Neural cell (in vitro differentiated cells): ENCODE data around the gene SH3TC1. TPM values are rescaled to one million over a fixed set of nuclear protein-coding genes. Genes with fewer than 3 reads are reported as not detected.

Source experiments
- H2AFZ ChIP-seq: fragments of 200-600, 300-800 bp; sonication (generic), shearing (Covaris generic); 2 replicates; pipeline ENCODE4 v1.6.0; 2014; ENCODE audit warnings: low read depth, mild to moderate bottlenecking, antibody characterized with exemption, low read length, moderate library complexity
- H3F3A ChIP-seq: fragments of 200-600 bp; shearing (Covaris generic); 2 replicates; pipeline ENCODE4 v1.6.1; 2016; ENCODE audit warnings: mild to moderate bottlenecking, moderate library complexity, mixed read lengths, antibody characterized with exemption, low read length; ENCODE audit not compliant: insufficient read depth, poor library complexity, severe bottlenecking
- H3K27ac ChIP-seq: fragments of 200-600, 300-800 bp; sonication (generic), shearing (Covaris generic); 2 replicates; pipeline ENCODE4 v1.5.1; 2014; ENCODE audit warnings: mild to moderate bottlenecking, low read length, moderate library complexity
- H3K27me3 ChIP-seq: fragments of 300-800, 200-600 bp; sonication (generic), shearing (Covaris generic); 2 replicates; pipeline ENCODE4 v1.6.0; 2014; ENCODE audit warnings: mild to moderate bottlenecking, low read depth, low read length, moderate library complexity; ENCODE audit not compliant: insufficient read depth
- H3K36me3 ChIP-seq: fragments of 300-800, 200-600 bp; sonication (generic), shearing (Covaris generic); 2 replicates; pipeline ENCODE4 v1.5.1; 2014; ENCODE audit warnings: mild to moderate bottlenecking, antibody characterized with exemption, low read length, moderate library complexity; ENCODE audit not compliant: insufficient read depth
- H3K4me2 ChIP-seq: fragments of 300-800, 200-600 bp; sonication (generic), shearing (Covaris generic); 2 replicates; pipeline ENCODE4 v1.6.0; 2014; ENCODE audit warnings: mild to moderate bottlenecking, low read length
- H3K4me3 ChIP-seq: fragments of 300-800, 200-600 bp; sonication (generic), shearing (Covaris generic); 2 replicates; pipeline ENCODE4 v1.5.1; 2014; ENCODE audit warnings: mild to moderate bottlenecking, low read length, moderate library complexity
- H3K79me2 ChIP-seq: fragments of 200-600 bp; shearing (Covaris generic); replicated peaks from 2 replicates; pipeline ENCODE4 v1.6.0; 2014; ENCODE audit warnings: mild to moderate bottlenecking, low read length, moderate library complexity; ENCODE audit not compliant: insufficient read depth
- H3K9ac ChIP-seq: fragments of 300-800, 200-600 bp; sonication (generic), shearing (Covaris generic); 2 replicates; pipeline ENCODE4 v1.6.1; 2016; ENCODE audit warnings: mild to moderate bottlenecking, low read length, mixed read lengths
- H3K9me2 ChIP-seq: fragments of 200-600 bp; shearing (Covaris generic); 2 replicates; pipeline ENCODE4 v1.6.1; 2016; ENCODE audit warnings: mild to moderate bottlenecking, low read length, mixed read lengths; ENCODE audit not compliant: insufficient read depth
- H3K9me3 ChIP-seq: fragments of 200-600, 300-800 bp; sonication (generic), shearing (Covaris generic); 2 replicates; pipeline ENCODE4 v1.6.1; 2016; ENCODE audit warnings: mild to moderate bottlenecking, mixed run types, low read length, moderate library complexity, mixed read lengths
- H4K20me1 ChIP-seq: fragments of 200-600 bp; shearing (Covaris generic); 2 replicates; pipeline ENCODE4 v1.6.1; 2016; ENCODE audit warnings: mild to moderate bottlenecking, mixed run types; ENCODE audit not compliant: insufficient read depth
- EP300 ChIP-seq: fragments of 450-650 bp; conservative IDR thresholded peaks from 2 replicates; pipeline ENCODE4 v1.6.1; 2014; ENCODE audit warnings: antibody characterized with exemption, mild to moderate bottlenecking, moderate library complexity; ENCODE audit not compliant: poor library complexity, severe bottlenecking
- EZH2 ChIP-seq: fragments of 200-600, 300-800 bp; shearing (Covaris generic), sonication (generic); IDR thresholded peaks from 2 replicates; pipeline ENCODE4 v1.6.1; 2014; ENCODE audit warnings: antibody characterized with exemption, low read length, borderline replicate concordance, mild to moderate bottlenecking; ENCODE audit not compliant: insufficient read depth, poor library complexity, severe bottlenecking
- MXI1 ChIP-seq: fragments of 450-650 bp; conservative IDR thresholded peaks from 2 replicates; pipeline ENCODE4 v1.6.1; 2014; ENCODE audit warnings: antibody characterized with exemption, mild to moderate bottlenecking; ENCODE audit not compliant: poor library complexity, severe bottlenecking
- POLR2AphosphoS5 ChIP-seq: IDR thresholded peaks from 2 replicates; pipeline ENCODE4 v1.6.1; 2012
- RAD21 ChIP-seq: fragments of 450-650 bp; conservative IDR thresholded peaks from 2 replicates; pipeline ENCODE4 v1.6.1; 2014; ENCODE audit warnings: antibody characterized with exemption, mild to moderate bottlenecking, moderate library complexity
- REST ChIP-seq: IDR thresholded peaks from 2 replicates; pipeline ENCODE4 v1.6.1; 2012; ENCODE audit warnings: borderline replicate concordance
- SMC3 ChIP-seq: fragments of 450-650 bp; conservative IDR thresholded peaks from 2 replicates; pipeline ENCODE4 v1.6.1; 2014; ENCODE audit warnings: antibody characterized with exemption, mild to moderate bottlenecking, moderate library complexity; ENCODE audit not compliant: poor library complexity
- TAF1 ChIP-seq: IDR thresholded peaks from 2 replicates; pipeline ENCODE4 v1.6.1; 2012; ENCODE audit warnings: low read depth
- polyA plus RNA-seq: library from polyadenylated mRNA; depleted of rRNA; stranded (reverse); fragments of >200 nt; gene quantifications from 2 replicates; pipeline ENCODE4 v1.2.3, GENCODE V29; 2014
- TF ChIP-seq, protein P1 (sequence below): fragments of 450-650 bp; IDR thresholded peaks from 2 replicates; pipeline ENCODE4 v1.5.1; 2014; ENCODE audit warnings: antibody characterized with exemption, mild to moderate bottlenecking, moderate library complexity; ENCODE audit not compliant: poor library complexity, severe bottlenecking

Gene SH3TC1
- polyA plus RNA-seq, 1 donor from 2014 or later: not detected

GRCh38 chr4:8201321-8201781 is 2.3 kb downstream of the SH3TC1 start:
- no peak overlapping the region for H2AFZ ChIP-seq
- no peak overlapping the region for H3K4me2 ChIP-seq
- H3F3A ChIP-seq: no peaks in the 10 kb centered on the region
- no peaks in the 10 kb centered on the region for H3K79me2 ChIP-seq
- H4K20me1 ChIP-seq: no peaks in the 10 kb centered on the region
- H3K9ac ChIP-seq: no peak overlapping the region
- no peaks in the 10 kb centered on the region for H3K9me3 ChIP-seq
- TF ChIP-seq EP300: no peak
- TF ChIP-seq POLR2AphosphoS5: no peak
- no peak for TF ChIP-seq TAF1
- no peak for TF ChIP-seq REST
- TF ChIP-seq MXI1: no peak
- no peak for TF ChIP-seq RAD21
- TF ChIP-seq, protein P1, sequence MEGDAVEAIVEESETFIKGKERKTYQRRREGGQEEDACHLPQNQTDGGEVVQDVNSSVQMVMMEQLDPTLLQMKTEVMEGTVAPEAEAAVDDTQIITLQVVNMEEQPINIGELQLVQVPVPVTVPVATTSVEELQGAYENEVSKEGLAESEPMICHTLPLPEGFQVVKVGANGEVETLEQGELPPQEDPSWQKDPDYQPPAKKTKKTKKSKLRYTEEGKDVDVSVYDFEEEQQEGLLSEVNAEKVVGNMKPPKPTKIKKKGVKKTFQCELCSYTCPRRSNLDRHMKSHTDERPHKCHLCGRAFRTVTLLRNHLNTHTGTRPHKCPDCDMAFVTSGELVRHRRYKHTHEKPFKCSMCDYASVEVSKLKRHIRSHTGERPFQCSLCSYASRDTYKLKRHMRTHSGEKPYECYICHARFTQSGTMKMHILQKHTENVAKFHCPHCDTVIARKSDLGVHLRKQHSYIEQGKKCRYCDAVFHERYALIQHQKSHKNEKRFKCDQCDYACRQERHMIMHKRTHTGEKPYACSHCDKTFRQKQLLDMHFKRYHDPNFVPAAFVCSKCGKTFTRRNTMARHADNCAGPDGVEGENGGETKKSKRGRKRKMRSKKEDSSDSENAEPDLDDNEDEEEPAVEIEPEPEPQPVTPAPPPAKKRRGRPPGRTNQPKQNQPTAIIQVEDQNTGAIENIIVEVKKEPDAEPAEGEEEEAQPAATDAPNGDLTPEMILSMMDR: no peak
- no peak for TF ChIP-seq SMC3
- TF ChIP-seq EZH2: no peak
- H3K27ac ChIP-seq: no peak overlapping the region
- no peaks in the 10 kb centered on the region for H3K27me3 ChIP-seq
- no peak overlapping the region for H3K4me3 ChIP-seq
- no peaks in the 10 kb centered on the region for H3K9me2 ChIP-seq
- no peaks in the 10 kb centered on the region for H3K36me3 ChIP-seq

DNA sequence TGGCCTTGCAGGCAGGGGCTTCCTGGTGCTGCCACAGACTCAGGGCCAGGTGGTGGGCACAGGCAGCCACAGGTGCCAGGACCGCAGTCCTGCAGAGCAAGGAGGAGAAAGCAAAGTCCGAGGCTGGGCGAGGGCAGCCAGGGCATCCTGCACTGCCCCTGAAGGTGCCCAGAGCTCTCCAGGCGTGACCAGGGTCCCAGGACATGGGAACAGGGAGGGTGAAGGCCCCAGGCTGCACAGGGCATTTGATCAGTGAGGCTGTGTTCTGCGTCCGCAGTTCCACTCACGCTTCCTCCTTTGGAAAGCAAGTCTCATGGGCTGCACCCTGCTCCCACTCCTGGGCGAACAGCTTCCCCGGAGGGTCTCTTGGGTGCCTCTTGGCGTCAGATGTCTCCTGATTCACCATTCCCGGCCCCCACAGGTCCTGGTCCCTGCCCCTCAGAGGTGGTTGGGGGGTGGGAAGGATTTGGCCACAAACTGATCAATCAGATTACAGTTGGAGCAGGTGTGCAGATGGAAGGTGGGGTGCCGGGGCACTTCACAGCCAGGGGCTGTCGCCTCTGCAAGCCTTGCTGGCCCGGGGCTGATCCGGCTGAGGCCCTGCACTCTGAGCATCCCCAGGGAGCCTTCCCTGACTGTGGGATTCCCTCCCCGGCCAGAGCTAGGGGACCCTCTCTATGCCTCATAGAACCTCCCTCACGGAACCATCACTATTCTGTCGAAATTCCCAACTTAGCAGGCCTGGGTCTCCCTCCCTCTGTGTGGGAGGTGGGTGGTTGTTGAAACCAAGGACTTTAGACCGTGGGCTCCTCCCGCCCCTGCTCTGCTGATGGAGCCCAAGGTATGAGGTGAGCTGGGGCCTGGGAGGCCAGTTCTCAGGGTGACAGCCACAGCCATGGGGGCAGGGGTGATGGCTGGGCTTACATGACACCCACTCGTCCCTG is 3.3 kb downstream of the SH3TC1 start:
- H3K36me3 ChIP-seq: no peaks in the 10 kb centered on the region
- H3K4me2 ChIP-seq: no peak overlapping the region
- no peaks in the 10 kb centered on the region for H4K20me1 ChIP-seq
- H2AFZ ChIP-seq: no peak overlapping the region
- no peaks in the 10 kb centered on the region for H3F3A ChIP-seq
- no peaks in the 10 kb centered on the region for H3K27me3 ChIP-seq
- H3K79me2 ChIP-seq: no peaks in the 10 kb centered on the region
- H3K9me3 ChIP-seq: no peaks in the 10 kb centered on the region
- H3K27ac ChIP-seq: no peak overlapping the region
- TF ChIP-seq SMC3: no peak
- no peak for TF ChIP-seq EZH2
- no peak for TF ChIP-seq EP300
- TF ChIP-seq MXI1: no peak
- no peak for TF ChIP-seq TAF1
- no peak for TF ChIP-seq RAD21
- TF ChIP-seq, protein P1: no peak
- TF ChIP-seq REST: no peak
- no peak for TF ChIP-seq POLR2AphosphoS5
- H3K4me3 ChIP-seq: no peak overlapping the region
- H3K9ac ChIP-seq: no peak overlapping the region
- H3K9me2 ChIP-seq: no peaks in the 10 kb centered on the region
